Vagina (tissue), 2 donors: ENCODE data around the gene SPSB3. TPM values are rescaled to one million over a fixed set of nuclear protein-coding genes. Genes with fewer than 3 reads are reported as not detected.
"Not testable (repeated sequence)": the region's sequence is repeated elsewhere in the genome, so short reads cannot be mapped to it uniquely, and the experiment has no call there.

Experiments used
- DNase-seq, 2 donors: peaks; one replicate each; pipeline ENCODE4 v3.0.0-alpha.2; 2017; ENCODE audit errors: extremely low spot score in 2 of 2
- H3K27ac ChIP-seq: fragments of 200-600 bp; sonication (generic); one replicate; pipeline ENCODE4 v1.5.1; 2019
- H3K27me3 ChIP-seq: fragments of 200-600 bp; sonication (generic); one replicate; pipeline ENCODE4 v1.5.1; 2019
- H3K36me3 ChIP-seq, 2 donors: fragments of 200-600 bp; sonication (generic); one replicate each; pipeline ENCODE4 v1.5.1; 2017 to 2019
- H3K4me1 ChIP-seq: fragments of 200-600 bp; sonication (generic); one replicate; pipeline ENCODE4 v1.5.1; 2019
- H3K4me3 ChIP-seq, 2 donors: fragments of 200-600 bp; sonication (generic); 1 replicate in 1 of 2; 2 replicates in 1 of 2; pipeline ENCODE4 v1.5.1; 2016 to 2019
- H3K9me3 ChIP-seq: fragments of 200-600 bp; sonication (generic); one replicate; pipeline ENCODE4 v1.5.1; 2019
- POLR2A ChIP-seq, 2 donors: fragments of 450-650 bp; IDR thresholded peaks; one replicate each; pipeline ENCODE4 v1.6.1; 2017; ENCODE audit warnings: antibody characterized with exemption in 2 of 2, mild to moderate bottlenecking in 2 of 2, moderate library complexity in 2 of 2
- POLR2AphosphoS5 ChIP-seq, 2 donors: sonication (generic); formaldehyde crosslinking; IDR thresholded peaks; one replicate each; pipeline ENCODE4 v1.9.0; 2017; ENCODE audit warnings: antibody characterized with exemption in 2 of 2, mild to moderate bottlenecking in 2 of 2, low read depth in 1 of 2; ENCODE audit not compliant: insufficient read depth in 1 of 2
- intact Hi-C: fragments of 100-400 bp; cut with DNase I; formaldehyde crosslinking; loops from one replicate; pipeline ENCODE4 v1.15.1; 2023
- total RNA-seq: library from RNA; depleted of rRNA; stranded (reverse); fragments of >200 nt; gene quantifications from one replicate; pipeline ENCODE4 v1.2.3, GENCODE V29; 2016
- TF ChIP-seq, protein P1 (sequence below), 3 experiments: fragments of 450-650 bp in 2 of 3; fragments of 200-600 bp in 1 of 3; sonication (generic) in 1 of 3; IDR thresholded peaks; one replicate each; pipeline ENCODE4 v1.5.1; 2017 to 2019; ENCODE audit warnings: antibody characterized with exemption in 3 of 3, mild to moderate bottlenecking in 2 of 3, moderate library complexity in 2 of 3

SPSB3 gene
- total RNA-seq, 1 donor from 2014 or later, result 75.9 TPM

DNA sequence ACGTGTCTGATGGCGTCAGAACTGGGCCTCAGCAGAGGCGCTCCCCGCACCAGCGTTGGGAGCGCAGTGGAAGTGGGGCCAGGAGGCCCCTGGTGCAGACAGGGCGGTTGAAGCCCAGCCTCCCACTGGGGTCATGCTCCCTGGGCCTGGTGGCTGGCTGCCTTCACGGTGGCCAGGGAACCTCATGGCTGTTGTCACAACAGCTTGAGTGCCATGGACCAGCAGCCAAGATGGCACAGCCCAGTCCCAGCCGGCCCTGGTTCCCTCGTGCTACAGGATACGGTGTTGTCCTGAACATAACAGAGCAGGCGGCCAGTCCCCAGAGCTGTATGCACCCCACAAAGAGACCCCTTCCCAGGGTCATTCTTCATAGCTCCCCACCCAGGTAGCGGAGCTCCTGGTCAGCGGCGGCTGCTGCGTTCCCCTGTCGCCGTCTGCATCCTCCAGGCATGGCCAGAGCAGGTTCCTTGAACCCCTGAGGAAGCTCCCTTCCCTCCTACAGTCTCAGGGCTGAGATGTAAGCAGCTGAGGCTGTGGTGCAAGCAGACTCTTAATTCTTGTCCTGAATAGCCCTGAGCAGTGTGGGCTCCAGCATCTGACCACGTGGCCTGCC, 40.7 kb downstream of the SPSB3 start:
- Histone ChIP-seq H3K4me3 (no peak overlapping the region), H3K27me3 (no peaks in the 10 kb centered on the region), H3K27ac (no peak overlapping the region), H3K9me3 (no peaks in the 10 kb centered on the region), H3K4me1 (no peaks in the 10 kb centered on the region), H3K36me3 (peaks cover 0 to 19% of the 10 kb centered on the region in 2 donors)
- TF ChIP-seq POLR2A (IDR thresholded peaks at IDR 0.05) (no peak), POLR2AphosphoS5 (IDR thresholded peaks at IDR 0.05; ENCODE audit: insufficient read depth in 1 of 2, low read depth in 1 of 2) (no peak)
- TF ChIP-seq, protein P1, sequence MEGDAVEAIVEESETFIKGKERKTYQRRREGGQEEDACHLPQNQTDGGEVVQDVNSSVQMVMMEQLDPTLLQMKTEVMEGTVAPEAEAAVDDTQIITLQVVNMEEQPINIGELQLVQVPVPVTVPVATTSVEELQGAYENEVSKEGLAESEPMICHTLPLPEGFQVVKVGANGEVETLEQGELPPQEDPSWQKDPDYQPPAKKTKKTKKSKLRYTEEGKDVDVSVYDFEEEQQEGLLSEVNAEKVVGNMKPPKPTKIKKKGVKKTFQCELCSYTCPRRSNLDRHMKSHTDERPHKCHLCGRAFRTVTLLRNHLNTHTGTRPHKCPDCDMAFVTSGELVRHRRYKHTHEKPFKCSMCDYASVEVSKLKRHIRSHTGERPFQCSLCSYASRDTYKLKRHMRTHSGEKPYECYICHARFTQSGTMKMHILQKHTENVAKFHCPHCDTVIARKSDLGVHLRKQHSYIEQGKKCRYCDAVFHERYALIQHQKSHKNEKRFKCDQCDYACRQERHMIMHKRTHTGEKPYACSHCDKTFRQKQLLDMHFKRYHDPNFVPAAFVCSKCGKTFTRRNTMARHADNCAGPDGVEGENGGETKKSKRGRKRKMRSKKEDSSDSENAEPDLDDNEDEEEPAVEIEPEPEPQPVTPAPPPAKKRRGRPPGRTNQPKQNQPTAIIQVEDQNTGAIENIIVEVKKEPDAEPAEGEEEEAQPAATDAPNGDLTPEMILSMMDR (IDR thresholded peaks at IDR 0.05), result no peak
- intact Hi-C loops, result no loop called here
- no peak for DNase-seq

DNA sequence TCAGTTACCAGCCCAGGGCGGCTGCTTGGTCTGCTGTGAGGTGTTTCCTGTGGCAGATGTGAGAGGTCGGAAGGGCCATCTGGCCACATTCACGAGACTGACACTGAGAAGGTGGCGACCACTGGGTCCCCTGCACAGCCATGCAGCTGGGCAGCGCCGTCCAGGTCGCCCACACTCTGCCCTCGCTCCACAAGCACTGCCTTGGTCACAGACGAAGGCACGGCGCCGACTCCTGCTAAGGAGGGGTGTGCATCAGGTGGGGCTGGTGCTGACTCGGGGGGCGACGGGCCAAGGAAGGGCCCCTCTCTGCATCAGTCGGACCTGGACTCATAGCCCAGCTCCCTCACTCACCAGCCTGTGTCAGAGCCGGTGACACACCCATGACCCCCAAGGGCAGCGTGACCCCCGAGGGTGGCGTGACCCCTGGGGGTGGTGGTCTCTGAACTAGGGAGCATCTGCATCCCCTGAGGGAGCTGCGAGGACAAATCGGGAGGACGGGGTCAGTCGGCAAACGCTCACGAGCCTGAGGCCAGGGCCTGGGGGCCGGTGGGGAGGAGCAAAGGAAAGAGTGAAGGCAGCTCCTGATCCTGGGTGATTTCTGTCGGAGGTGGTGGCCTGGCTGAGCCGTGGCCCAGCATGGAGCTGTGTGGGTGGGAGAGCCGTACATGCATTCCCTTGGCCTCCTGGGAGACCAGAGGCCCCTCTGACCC, 41.4 kb downstream of the SPSB3 start:
- Histone ChIP-seq H3K36me3 (peaks cover 0 to 19% of the 10 kb centered on the region in 2 donors), H3K9me3 (no peaks in the 10 kb centered on the region), H3K27ac (no peak overlapping the region), H3K4me3 (no peak overlapping the region), H3K4me1 (no peaks in the 10 kb centered on the region), H3K27me3 (no peaks in the 10 kb centered on the region)
- DNase-seq, result no peak
- TF ChIP-seq POLR2A (IDR thresholded peaks at IDR 0.05) (no peak), POLR2AphosphoS5 (IDR thresholded peaks at IDR 0.05; ENCODE audit: insufficient read depth in 1 of 2, low read depth in 1 of 2) (no peak)
- TF ChIP-seq, protein P1 (IDR thresholded peaks at IDR 0.05), result no peak
- intact Hi-C loops, result no loop called here

DNA sequence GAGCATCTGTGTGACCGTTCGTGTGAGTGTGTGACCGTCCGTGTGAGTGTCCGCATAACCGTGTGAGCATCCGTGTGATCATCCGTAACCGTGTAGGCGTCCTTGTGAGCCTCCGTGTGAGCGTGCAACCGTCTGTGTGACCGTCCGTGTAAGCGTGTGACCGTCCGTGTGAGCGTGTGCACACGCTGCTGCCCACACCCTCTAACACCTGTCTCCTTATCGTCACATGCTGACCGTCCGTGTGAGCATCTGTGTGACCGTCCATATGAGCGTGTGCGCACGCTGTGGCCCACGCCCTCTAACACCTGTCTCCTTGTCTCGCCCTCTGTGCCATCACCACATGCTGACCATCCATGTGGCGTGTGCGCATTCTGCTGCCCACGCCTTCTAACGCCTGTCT, 42.1 kb downstream of the SPSB3 start:
- Histone ChIP-seq H3K27ac (no peak overlapping the region), H3K27me3 (no peaks in the 10 kb centered on the region), H3K9me3 (no peaks in the 10 kb centered on the region), H3K4me1 (no peaks in the 10 kb centered on the region), H3K36me3 (peaks cover 0 to 16% of the 10 kb centered on the region in 2 donors), H3K4me3 (no peak overlapping the region)
- DNase-seq, result no peak
- intact Hi-C loops, result no loop called here
- TF ChIP-seq POLR2AphosphoS5 (IDR thresholded peaks at IDR 0.05; ENCODE audit: insufficient read depth in 1 of 2, low read depth in 1 of 2) (no peak), POLR2A (IDR thresholded peaks at IDR 0.05) (no peak)
- TF ChIP-seq, protein P1 (IDR thresholded peaks at IDR 0.05), result no peak

DNA sequence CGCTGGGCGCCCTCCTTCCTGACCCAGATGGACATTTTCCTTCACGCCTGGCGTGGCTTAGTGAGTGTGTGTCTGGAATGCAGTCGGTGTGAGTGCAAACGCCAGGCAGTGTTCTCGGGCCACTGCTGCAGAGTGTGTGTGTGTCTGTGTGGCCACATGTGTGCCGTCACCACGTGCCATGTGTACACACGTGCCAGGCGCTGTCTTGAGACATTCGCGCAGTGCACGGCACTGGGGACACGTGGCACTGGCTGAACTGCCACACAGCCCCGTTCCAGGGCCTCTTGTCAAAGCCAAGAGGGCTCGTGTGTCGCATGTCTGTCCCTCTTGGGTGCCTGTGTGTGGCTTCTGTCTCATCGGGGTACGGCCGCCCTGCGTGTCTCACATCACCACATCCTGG, 47.6 kb downstream of the SPSB3 start:
- H3K36me3 ChIP-seq, result peaks cover 0 to 40% of the 10 kb centered on the region in 2 donors
- no peak for DNase-seq
- no peak overlapping the region for H3K27ac ChIP-seq
- no peak overlapping the region for H3K4me3 ChIP-seq
- intact Hi-C loops, result no loop called here
- TF ChIP-seq, protein P1 (IDR thresholded peaks at IDR 0.05), result no peak
- no peak for TF ChIP-seq POLR2A (IDR thresholded peaks at IDR 0.05)
- no peak for TF ChIP-seq POLR2AphosphoS5 (IDR thresholded peaks at IDR 0.05; ENCODE audit: insufficient read depth in 1 of 2, low read depth in 1 of 2)
- H3K9me3 ChIP-seq, result no peaks in the 10 kb centered on the region
- H3K27me3 ChIP-seq, result no peaks in the 10 kb centered on the region
- H3K4me1 ChIP-seq, result no peaks in the 10 kb centered on the region

DNA sequence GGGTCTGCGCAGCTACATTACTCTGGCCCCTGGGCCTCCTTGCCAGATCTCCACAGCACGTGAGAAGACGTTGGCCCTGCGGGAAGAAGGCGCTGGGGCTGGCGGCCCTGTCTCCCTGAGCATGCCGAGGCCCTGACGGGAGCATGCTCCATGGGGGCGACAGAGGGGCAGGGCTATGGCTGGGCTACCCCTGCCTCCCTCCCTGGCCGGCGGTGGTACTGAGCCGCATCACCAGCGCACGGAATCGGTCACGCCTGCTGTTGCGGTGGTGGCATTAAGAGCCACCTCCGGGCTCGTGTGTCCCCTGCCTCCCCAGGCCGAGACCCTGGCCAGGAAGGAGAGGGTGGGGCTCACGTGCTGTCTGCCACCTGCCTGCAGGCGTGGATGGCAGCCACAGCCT, 48.2 kb downstream of the SPSB3 start:
- intact Hi-C loops, result no loop called here
- H3K27ac ChIP-seq, result no peak overlapping the region
- H3K27me3 ChIP-seq, result no peaks in the 10 kb centered on the region
- no peak overlapping the region for H3K4me3 ChIP-seq
- no peaks in the 10 kb centered on the region for H3K9me3 ChIP-seq
- H3K36me3 ChIP-seq, result peaks cover 0 to 45% of the 10 kb centered on the region in 2 donors
- H3K4me1 ChIP-seq, result no peaks in the 10 kb centered on the region
- TF ChIP-seq POLR2AphosphoS5 (IDR thresholded peaks at IDR 0.05; ENCODE audit: insufficient read depth in 1 of 2, low read depth in 1 of 2) (no peak), POLR2A (IDR thresholded peaks at IDR 0.05) (no peak)
- TF ChIP-seq, protein P1 (IDR thresholded peaks at IDR 0.05), result no peak
- DNase-seq, result no peak

DNA sequence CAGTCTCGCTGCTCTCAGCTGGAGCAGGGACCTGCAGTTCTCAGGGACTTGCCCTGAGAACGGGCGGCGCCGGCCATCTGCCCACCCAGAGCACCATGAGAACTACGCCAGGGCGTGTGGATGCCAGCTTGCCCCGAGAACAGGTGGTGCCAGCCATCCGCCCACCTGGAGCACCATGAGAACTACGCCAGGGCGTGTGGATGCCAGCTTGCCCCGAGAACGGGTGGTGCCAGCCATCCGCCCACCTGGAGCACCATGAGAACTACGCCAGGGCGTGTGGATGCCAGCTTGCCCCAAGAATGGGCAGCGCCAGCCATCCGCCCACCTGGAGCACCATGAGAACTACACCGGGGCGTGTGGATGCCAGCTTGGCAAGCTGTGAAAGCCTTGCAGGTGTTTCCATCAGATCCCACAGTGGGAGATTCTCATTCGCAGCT, 49.8 kb downstream of the SPSB3 start:
- intact Hi-C loops, DNase-seq, H3K4me3 ChIP-seq, H3K9me3 ChIP-seq, H3K4me1 ChIP-seq, H3K27me3 ChIP-seq, H3K27ac ChIP-seq: not testable (repeated sequence)
- H3K36me3 ChIP-seq, result peaks cover 0 to 51% of the 10 kb centered on the region in 2 donors
